GM13977 (cell line): ENCODE data around the gene SNPH.

Experiments
- DNase-seq: peaks from one replicate; pipeline ENCODE4 v3.0.0; 2012; ENCODE audit warnings: low spot score
- in situ Hi-C: fragments of 300-500 bp; cut with MboI; formaldehyde crosslinking; loops from one replicate; pipeline ENCODE4 v1.12.0; 2022; ENCODE audit warnings: low sequenced_read_pairs, low pct_unique_long_range_greater_than_20kb, mixed read lengths, inconsistent platforms; ENCODE audit not compliant: unreplicated experiment
- TF ChIP-seq, protein P1 (sequence below): IDR thresholded peaks from 2 replicates; pipeline ENCODE4 v1.5.1; 2012; ENCODE audit warnings: mild to moderate bottlenecking, control low read depth; ENCODE audit not compliant: insufficient read depth; ENCODE audit errors: extremely low read depth, missing control alignments

SNPH gene

GRCh38 chr20:1310071-1310470, 44.0 kb downstream of the SNPH start:
- in situ Hi-C loops = loop anchor here (5.0 kb wide), 1 partner anchor 127 kb away; no protein-coding TSS in a partner anchor
- TF ChIP-seq, protein P1, sequence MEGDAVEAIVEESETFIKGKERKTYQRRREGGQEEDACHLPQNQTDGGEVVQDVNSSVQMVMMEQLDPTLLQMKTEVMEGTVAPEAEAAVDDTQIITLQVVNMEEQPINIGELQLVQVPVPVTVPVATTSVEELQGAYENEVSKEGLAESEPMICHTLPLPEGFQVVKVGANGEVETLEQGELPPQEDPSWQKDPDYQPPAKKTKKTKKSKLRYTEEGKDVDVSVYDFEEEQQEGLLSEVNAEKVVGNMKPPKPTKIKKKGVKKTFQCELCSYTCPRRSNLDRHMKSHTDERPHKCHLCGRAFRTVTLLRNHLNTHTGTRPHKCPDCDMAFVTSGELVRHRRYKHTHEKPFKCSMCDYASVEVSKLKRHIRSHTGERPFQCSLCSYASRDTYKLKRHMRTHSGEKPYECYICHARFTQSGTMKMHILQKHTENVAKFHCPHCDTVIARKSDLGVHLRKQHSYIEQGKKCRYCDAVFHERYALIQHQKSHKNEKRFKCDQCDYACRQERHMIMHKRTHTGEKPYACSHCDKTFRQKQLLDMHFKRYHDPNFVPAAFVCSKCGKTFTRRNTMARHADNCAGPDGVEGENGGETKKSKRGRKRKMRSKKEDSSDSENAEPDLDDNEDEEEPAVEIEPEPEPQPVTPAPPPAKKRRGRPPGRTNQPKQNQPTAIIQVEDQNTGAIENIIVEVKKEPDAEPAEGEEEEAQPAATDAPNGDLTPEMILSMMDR = no peak
- no peak for DNase-seq

DNA sequence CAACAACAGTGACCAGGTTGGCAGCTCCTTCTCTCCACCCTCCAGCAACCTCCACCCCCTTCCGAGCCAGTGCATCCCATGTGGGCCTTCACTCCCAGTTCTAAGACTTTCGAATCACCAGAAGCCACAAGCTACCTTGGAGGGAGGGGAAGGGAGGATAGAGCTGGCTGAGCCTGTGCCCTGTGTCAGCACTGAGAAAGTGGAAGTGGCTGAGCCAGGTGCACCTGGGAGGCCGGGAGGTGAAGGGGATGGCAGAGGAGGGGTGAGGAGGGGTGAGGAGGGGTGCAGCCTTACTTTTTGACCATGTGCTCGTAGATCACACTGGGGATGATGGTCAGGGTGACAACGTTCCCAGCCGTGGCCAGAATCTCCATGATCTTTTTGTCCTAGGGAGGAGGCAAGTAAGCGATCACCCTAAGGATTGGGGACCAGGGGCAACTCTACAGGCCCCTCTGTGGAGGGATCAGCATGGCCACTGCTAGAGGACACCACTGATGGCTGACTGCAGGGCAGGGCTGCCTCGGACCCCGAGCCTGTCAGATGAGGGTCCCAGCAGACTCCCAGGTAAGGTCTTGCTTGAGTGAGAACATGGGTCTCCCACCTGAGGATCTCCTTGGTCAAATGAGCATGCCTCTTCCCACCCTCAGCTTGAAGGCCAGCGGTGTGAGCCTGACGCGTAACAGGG, 44.6 kb downstream of the SNPH start:
- TF ChIP-seq, protein P1 = no peak
- in situ Hi-C loops = loop anchor here (5.0 kb wide), 1 partner anchor 127 kb away; no protein-coding TSS in a partner anchor
- DNase-seq = no peak

GRCh38 chr20:1312308-1312707, 46.2 kb downstream of the SNPH start:
- DNase-seq = no peak
- in situ Hi-C loops = loop anchor here (5.0 kb wide), 1 partner anchor 125 kb away; no protein-coding TSS in a partner anchor
- TF ChIP-seq, protein P1 = no peak

GRCh38 chr20:1312904-1313235, 46.8 kb downstream of the SNPH start:
- TF ChIP-seq, protein P1 = no peak
- no peak for DNase-seq
- in situ Hi-C loops = loop anchor here (5.0 kb wide), 1 partner anchor 124 kb away; no protein-coding TSS in a partner anchor

- in situ Hi-C loops = loop anchor here (5.0 kb wide), 1 partner anchor 124 kb away; no protein-coding TSS in a partner anchor
- TF ChIP-seq, protein P1 = peak; percentile 90
- DNase-seq = peak; percentile 84
Measured at GRCh38 chr20:1313236-1313964, 47.3 kb downstream of the SNPH start.

- in situ Hi-C loops = no loop called here
- no peak for DNase-seq
- TF ChIP-seq, protein P1 = no peak
Measured at GRCh38 chr20:1315804-1316203, 49.7 kb downstream of the SNPH start.
